Right kidney (tissue), 1 donor: ENCODE data around the gene ITGB3.

Source experiments
- DNase-seq: peaks from one replicate; pipeline ENCODE4 v3.0.0-alpha.2; 2016

ITGB3 gene

DNA sequence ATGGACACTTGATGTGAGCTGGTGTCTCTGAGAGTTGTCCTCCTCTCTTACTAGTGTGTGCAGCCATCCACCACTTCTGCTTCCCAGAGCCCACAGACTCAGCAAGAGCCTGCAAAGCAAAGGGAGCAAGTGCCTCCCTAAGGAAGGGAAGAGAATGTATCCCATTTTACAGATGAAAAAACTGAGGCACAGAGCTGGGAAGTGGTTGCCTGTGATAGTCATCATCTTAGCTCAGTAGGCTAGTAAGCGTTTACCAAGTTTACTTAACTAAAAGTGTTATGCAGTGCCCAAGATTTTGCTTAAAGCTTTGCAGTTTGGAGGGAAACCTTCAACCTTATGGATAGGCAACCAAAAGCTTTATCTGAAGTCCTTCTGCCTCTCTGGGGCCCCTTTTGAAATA lies 47.1 kb downstream of the ITGB3 start:
- no peak for DNase-seq

DNA sequence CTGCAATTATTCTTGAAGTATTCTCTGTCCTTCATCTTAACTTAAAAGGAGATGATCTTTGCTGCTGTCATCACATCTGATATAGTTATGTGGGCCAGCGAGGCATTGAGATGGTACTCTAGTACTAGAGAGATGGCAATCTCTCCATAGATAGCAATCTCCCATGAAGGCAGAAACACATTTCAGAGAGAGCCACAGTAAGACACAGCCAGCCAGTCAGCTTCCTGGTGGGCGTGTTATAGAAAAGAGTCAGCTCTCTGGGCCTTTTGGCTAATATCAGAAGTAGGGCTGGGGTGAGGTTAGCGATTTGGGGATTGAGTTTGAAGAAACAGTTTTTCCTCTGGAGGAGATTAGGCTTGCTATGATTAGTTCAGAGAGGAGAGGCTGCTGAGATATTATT lies 47.5 kb downstream of the ITGB3 start:
- DNase-seq = no peak

DNA sequence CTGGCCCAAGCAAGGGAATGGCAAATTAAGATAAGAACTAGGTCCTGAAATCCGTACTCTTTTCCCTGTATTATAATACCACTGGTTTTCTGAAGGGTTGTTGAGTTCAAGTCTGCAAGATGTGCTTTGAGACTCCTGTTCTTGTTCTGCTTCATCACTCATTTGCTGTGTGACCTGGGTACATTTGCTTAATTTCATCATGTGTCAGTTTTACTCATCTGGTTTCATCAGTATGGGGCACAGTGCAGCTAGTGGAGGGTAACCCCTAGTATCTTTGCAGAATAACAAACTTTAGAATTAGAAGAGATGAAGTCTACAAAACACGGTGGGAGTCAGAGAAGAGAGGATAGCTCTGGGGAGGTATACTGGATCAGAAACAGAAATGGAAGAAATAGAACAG lies 48.2 kb downstream of the ITGB3 start:
- no peak for DNase-seq

DNA sequence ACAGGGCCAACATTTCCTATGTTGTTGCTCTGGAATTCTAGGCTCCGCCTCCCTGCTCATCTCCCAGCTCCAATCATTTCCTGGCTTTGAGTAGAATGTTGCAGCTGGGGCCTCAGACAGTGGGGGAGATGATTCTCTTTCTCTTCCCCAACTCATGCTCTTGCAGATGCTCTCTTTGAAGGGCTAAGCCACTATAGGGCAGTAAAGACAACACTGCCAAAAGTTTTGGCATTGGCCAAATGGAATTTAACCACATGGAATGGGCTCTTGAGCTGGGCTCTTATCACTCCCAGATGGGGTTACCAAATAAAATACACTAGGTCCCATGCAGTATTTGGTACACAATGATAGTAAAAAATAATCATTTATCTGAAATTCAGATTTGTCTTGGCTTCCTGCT lies 50.6 kb downstream of the ITGB3 start:
- DNase-seq = no peak

DNA sequence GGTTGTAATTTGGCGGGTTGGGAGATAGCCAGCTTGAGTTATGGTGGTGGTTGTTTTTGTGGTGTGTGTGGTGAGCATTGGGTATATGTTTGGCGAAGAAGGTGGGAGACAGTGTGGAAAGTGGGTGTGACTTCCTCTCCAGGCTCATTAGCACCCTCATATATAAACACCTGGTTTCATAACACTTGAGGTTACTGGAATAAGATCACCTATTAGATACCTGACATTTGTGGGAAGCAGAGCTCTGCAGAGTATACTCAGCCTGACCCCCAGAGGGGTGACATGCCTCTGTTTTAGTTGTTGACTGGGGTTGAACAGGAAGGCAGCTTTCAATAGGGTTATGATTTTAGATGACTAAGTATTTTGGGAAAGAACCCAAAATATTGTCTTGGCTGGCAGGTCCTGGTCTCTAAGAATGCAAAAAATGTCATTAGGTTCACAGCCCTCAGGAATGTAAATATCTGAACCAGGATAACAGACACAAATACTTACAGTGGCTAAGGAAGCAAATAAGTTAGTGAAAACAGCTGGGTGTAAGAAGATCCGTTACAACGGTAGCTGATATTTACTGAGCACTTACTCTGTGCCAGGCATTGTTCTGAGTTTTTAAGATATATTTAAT lies 51.8 kb downstream of the ITGB3 start:
- DNase-seq = no peak

DNA sequence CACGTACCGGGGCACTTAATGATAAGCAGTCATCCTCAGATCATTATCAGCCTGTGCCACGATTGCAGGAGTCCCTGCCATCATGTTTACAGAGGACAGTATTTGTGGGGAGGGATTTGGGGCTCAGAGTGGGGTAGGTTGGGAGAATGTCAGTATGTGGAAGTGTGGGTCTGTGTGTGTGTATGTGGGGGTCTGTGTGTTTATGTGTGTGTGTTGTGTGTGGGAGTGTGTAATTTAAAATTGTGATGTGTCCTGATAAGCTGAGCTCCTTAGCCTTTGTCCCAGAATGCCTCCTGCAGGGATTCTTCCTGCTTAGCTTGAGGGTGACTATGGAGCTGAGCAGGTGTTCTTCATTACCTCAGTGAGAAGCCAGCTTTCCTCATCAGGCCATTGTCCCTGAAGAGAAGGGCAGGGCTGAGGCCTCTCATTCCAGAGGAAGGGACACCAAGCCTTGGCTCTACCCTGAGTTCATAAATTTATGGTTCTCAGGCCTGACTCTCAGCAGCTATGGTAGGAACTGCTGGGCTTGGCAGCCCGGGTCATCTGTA lies 56.6 kb downstream of the ITGB3 start:
- DNase-seq = no peak

DNA sequence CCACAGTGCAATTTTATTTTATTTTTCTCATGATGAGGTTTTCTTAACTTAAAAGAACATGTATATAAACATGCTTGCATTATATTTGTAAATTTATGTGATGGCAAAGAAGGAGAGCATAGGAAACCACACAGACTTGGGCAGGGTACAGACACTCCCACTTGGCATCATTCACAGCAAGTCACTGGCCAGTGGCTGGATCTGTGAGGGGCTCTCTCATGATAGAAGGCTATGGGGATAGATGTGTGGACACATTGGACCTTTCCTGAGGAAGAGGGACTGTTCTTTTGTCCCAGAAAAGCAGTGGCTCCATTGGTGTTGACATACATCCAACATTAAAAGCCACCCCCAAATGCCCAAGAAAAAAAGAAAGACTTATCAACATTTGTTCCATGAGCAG lies 57.8 kb downstream of the ITGB3 start:
- DNase-seq = no peak

DNA sequence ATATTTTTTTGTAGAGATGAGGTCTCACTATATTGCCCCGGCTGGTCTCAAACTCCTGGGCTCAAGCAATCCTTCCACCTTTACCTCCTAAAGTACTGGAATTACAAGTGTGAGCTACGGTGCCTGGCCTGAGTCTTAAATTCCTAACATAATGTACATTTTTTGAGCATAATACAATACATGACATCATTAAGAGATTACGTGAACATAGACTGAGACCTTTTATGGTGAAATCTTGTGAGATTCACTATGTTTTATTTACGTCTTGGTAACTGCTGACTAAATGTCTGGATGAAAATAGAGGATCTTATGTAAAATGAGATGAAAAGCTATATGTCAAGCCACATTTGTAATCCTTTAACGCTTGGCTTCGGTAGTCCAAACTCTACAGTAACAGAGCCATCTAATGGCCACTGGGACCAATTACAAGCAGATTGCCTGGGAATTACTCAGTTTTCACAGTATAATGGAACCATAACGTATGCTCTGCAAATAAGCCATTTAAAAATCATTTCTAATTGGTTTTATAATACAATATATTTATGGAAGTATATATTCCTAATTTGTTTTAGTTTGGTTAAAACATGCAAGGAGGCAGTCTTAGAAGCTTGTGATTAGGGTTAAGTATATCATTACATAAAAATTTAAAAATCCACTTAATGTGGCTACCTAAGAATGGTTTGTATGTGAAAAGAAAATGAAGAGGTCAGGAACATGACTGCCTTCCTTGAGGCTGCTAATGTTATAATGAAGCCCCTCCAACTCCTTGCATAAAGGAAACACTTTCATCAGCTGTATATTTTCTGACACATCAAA lies 62.0 kb downstream of the ITGB3 start:
- no peak for DNase-seq

DNA sequence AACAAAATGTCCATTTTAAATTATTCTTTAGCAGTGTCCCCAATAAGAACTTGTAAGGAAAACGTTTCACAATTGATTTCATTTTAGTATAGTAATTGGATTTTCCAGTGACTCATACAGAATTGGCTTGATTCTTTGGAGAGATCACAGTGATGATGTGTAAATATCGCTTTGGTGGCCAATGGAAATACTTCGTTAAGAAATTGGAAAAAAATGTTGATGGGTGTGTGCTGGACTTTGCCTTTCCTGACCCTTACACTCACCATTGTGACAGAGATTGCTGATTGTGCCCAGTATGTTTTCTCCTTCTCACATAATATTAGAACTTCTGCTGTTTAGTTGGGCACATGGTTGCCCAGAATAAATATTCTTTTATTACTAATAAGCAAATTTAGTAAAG lies 62.7 kb downstream of the ITGB3 start:
- no peak for DNase-seq

DNA sequence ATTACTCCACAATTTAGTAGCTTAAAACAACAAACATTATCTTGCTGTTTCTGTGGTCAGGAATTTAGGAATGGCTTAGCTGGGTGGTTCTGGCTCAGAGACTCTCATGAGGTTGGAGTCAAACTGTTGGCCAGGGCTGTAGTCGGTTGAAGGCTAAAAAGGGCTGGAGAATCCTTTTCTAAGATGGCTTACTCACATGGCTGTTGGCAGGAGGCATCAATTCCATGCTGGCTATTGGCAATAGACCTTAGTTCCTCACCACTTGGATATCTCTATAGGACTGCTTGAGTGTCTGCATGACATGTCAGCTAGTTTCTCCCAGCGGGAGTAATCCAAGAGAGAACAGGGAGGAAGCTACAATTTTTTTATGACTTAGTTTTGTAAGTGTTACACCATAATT lies 63.5 kb downstream of the ITGB3 start:
- DNase-seq = no peak

DNA sequence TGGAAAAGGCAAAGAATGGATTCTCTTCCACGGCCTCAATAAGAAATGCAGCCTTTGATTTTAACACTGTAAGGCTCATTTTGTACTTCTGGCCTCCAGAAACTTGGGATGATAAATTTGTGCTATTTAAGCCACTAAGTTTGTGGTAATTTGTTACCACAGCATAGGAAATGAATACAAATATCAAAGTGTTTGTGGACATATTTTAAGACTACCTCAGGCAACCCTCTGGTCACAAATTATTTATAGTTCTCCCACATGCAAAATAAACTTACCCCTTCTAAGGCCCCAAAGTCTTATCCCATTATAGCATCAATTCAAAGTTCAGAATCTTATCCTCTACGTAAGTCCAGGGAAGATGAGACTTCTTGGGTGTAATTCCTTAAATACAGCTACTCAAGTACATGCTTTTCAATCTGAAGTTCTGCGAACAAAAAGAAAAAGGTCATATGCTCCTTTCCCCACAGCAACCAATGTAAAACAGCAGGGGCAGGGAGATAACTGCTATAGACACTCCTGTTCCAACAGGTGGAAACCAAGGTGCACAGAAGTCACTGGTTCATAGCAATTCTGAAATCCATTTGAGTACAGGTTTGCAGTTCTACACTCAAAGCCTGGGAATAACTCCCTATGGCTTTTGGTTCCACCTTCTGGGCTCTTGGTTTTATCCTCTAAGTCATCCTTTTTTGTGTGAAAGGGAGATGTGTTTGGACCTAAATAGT lies 64.7 kb downstream of the ITGB3 start:
- DNase-seq = no peak

DNA sequence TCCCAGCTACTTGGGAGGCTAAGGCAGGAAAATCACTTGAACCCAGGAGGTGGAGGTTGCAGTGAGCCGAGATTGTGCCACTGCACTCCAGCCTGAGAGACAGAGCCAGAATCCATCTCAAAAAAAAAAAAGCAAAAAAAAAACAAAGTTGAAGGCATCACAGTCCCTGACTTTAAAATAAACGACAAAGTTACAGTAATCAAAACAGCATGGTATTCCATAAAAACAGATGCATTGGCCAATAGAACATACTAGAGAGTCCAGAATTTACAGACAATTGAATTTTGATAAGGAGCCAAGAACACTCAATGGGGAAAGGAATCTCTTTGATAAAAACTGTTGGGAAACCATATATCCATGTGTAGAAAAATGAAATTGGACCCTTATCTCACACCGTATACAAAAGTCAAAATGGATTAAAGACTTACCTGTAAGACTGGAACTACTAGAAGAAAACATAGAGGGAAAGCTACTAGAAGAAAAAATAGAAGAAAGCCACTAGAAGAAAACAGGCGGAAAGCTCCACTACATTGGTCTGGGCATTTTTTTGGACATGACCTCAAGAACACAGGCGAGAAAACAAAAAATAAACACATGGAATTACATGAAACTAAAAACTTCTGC lies 67.4 kb downstream of the ITGB3 start:
- no peak for DNase-seq

DNA sequence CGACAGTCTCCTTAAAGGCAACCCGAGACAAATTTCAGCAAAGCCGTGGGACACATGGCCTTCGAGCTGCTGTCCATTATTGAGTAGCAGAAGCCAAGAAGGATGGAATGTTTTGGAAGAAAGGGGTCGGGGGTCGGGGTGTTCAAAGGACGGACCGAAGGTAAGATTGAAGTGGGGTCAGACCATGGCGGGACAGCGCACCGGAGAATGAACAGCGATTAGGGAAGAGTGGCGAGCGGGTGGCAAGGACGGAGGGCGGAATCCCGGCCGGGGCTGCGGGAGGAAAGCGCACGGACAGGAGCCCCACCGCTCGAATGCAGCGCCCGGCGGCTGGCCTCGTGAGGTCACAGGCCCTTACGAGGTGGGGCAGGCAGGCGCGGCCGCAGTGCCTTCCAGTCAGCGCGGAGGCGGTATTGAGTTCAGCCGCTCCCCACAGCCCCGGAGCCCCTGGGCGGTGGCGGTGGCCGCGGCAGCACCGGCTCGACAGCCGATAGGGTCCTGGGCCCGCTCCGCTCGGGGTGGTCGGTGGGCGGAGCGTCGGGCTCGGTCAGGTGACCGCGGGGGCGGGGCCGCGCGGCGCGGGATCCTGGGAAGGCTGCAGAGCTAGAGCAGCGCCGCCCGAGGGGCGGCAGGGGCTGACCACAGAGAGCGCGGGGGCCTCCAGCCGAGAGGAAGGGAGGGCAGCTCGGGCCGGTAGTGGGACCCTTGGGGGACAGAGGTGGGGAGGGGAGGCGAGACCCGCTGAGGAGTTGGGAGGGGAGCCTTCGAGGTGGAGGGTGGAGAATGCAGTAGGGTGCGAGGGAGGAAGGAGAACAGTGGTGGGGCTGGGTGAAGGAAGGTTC lies 70.0 kb downstream of the ITGB3 start, which contains the start of gene EFCAB13:
TSS of gene EFCAB13 (plus strand) at position 574 of the 842 bp plus-strand sequence. CDS start 4,399 bp downstream, outside the sequence.
- DNase-seq = peak; percentile 88

DNA sequence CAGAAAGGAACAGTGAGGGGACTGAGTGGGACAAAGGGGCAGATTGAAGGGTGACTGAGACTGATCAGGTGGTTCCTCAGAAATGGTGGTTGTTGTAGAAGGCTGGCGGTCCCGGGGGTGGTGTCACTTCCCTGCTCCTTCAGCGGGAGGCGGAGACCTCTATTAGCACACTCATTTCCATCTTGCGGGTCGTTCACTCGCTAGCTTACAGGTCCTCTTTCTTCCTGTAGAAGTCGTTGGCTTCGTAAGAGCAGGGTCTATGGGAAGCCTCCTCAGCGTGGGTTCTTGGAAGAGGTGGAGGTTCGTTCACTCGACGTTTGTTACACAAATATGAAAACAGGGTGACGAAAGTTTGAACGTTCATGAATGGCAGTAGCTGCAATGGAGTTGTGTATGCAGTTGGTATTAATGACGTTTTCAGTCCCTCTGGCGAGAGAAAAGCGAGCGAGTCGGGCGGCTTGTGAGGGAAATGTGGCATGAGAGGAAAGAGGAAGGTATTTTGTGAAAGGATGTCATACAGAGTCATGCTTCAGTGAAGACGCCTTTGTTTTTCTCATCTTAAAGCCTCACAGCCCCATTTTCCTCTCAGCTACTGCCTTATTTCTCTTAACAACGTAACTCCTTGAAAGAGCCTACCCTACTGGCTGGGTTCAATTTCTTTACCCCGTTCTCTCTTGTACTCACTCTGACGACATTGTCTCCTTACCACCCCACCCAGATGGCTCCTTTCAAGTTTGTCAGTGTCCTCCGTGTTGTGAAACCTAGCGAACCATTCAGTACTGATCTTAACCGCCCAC lies 70.8 kb downstream of the ITGB3 start:
- DNase-seq = no peak

DNA sequence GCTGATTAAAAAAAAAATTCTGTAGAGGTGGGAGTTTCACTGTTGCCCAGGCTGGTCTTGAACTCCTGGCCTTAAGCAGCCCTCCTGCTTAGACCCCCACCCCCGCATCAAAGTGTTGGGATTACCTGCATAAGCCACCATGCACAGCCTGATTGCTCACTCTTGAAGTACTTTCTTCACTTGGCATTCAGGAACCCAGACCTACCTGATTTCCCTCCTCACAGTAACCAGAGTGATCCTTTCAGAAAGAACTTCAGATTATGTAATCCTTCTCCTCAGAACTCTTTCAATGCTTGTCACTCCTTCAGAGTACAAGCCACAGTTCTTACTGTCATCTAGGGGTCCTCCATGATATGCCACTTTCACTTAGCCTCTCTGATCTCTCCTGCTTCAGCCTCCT lies 71.5 kb downstream of the ITGB3 start:
- no peak for DNase-seq

DNA sequence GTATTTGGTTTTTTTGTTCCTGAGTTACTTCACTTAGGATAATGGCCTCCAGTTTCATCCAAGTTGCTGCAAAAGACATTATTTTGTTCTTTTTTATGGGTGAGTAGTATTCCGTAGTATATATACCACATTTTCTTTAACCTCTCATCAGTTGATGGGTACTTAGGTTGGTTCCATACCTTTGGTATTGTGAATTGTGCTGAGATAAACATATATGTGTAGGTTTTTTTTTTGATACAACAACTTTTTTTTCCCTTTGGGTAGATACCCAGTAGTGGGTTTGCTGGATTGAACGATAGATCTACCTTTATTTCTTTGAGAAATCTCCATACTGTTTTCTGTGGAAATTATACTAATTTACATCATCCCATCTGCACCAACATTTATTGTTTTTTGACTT lies 76.9 kb downstream of the ITGB3 start:
- no peak for DNase-seq

DNA sequence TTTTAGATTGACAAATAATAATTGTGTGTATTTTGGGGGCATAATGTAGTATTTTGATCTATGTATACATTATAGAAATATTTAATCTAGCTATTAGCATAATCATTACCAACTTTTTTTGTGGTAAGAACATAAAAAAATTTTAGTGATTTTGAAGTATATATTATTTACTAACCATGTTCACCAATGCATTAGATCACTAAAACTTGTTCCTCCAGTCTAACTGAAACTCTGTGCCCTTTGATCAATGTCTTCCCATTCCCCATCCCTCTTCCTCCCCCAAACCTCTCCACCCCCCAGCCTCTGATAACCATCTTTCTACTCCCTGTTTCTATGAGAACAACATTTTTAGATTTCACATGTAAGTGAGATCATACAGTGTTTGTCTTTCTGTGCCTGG lies 78.7 kb downstream of the ITGB3 start:
- no peak for DNase-seq

DNA sequence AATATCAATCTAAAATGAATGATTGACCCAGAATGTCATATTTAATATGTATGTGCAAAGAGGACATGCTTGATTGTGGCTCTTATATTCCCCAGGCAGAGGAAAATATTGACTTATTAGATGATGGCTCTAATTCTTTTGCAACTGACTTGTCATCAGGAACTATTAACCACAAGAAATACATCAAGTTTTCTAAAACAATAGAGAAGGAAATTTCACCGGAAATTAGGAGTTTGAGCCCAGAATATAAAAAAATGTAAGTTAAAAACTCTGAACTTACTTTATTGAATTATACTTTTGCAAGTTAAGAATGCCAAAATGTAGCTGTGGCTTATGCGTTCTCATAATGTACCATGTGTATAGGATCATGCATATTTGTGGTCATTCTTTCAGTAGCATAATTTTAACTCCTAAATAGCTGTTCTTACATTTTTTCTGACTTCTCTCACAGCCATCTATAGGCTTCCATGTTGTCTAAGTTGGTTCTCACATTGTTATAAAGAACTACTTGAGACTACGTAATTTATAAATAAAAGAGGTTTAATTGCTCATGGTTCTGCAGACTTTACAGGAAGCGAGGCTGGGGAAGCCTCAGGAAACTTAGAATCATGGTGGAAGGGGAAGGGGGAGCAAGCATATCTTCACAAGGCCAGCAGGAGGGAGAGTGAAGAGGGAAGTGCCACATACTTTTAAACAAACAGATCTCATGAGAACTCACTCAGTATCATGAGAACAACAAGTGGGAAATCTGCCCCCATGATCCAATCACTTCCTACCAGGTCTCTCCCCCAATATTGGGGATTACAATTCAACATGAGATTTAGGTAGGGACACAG lies 81.7 kb downstream of the ITGB3 start:
- DNase-seq = no peak

DNA sequence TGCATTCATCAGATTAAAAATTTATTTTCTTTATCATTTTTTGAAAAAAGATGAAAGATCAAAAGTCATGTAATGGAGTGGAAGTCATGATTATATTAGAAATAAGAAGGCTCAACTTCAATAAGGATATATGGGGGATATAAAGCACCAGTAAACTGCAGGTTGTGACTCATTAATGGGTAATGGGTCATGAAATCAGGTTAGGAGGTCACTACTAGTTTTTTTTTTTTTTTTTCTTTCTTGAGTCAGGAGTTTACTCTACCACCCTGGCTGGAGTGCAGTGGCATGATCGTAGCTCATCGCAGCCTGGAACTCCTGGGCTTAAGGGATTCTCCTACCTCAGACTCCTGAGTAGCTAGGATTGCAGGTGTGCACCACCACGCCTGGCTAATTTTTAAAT lies 84.4 kb downstream of the ITGB3 start:
- no peak for DNase-seq

DNA sequence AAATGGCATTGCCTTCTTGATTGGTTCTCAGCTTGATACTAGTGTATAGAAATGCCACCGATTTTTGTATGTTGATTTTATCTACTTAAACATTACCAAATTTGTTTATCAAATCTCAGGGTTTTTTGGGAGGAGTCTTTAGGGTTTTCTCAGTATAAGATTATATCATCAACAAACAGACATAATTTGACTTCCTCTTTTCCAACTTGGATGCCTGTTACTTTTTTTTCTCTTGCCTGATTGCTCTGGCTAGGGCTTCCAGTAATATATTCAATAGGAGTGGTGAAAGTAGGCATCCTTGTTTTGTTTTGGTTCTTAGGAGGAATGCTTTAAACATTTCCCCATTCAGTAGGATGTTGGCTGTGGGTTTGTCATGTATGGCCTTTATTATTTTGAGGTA lies 99.2 kb downstream of the ITGB3 start:
- no peak for DNase-seq
